GM18909 (cell line): Measurements from ENCODE around the gene CAMTA1.
"Not testable (repeated sequence)": the region's sequence is repeated elsewhere in the genome, so short reads cannot be mapped to it uniquely, and the experiment has no call there.

Experiments
- ATAC-seq: cut with Tn5 transposase; IDR thresholded peaks from one replicate; pipeline ENCODE4 v1.9.1; 2021; ENCODE audit warnings: mild to moderate bottlenecking; ENCODE audit not compliant: unreplicated experiment, poor library complexity

The CAMTA1 gene

DNA sequence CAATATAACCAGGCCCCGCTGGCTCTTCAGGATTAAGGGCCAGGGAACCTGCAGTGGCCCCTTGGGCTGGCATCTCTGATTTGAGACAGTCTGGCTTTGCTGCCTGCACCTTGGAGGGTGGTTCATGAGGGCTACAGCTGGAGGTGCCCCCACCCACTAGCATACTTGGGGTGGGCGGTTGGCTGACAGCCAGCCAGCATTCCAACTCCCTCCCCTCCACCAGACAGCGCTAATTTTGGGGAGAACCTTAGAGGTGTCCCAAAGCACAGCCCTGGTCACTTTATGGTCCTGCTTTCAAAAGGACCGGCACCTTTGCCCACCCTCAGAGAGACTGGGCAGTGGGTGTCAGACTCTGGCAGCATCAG, 805.2 kb downstream of the CAMTA1 start:
- ATAC-seq, result no peak

GRCh38 chr1:7591565-7591964, 806.3 kb downstream of the CAMTA1 start:
- ATAC-seq, result no peak

GRCh38 chr1:7592120-7592798, 807.0 kb downstream of the CAMTA1 start:
- ATAC-seq, result no peak

DNA sequence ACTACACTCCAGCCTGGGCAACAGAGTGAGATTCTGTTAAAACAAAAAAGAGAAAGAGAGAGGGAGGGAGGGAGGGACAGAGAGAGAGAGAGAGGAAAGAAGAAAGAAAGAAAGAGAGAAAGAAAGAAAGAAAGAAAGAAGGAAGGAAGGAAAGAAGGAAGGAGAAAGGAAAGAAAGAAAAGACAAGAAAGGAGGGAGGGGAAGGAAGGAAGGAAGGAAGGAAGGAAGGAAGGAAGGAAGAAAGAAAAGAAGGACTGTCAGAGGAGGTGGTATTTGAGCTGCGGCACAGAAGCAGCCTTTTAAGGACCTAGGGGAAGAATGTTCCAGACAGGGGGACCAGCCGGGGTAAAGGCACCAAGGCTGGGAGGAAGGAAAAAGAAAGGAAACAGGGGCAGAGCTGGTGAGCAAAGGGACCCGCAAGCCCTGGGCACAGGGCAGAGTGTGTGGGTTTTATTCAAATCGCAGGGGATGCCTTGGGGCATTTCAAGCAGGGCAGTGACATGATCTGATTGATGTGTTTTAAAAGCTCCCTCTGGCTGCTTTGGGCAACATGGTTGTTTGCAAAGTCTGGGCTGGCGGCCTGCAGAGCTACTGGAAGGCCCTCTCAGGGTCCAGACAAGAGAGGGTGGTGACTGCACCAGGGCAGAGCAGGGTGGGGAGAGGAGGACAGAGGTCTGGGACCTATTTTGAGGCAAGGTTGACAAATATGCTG, 808.9 kb downstream of the CAMTA1 start:
- no peak for ATAC-seq

GRCh38 chr1:7594714-7595295, 809.6 kb downstream of the CAMTA1 start:
- ATAC-seq, result no peak

DNA sequence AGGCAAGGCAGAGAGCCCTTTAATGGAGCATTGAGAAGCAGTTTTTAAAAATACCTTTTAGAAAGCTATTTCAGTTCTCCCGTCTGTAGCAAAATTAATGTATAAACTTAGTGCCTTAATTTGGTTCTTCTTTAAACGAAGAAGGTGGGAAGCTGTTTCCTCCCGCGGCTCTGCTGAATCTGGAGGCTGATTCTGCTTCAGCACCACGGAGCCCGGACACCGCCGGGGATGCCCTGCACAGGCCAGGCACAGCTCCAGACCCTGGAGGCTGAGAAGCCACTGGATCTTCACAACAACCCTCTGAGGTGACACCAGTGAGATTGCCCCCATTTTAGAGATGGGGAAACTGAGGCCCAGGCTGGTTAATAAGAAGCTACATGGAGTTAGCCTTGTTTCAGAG, 810.1 kb downstream of the CAMTA1 start:
- no peak for ATAC-seq

- no peak for ATAC-seq
These were observed 811.1 kb downstream of the CAMTA1 start for GRCh38 chr1:7596126-7596965.

- not testable (repeated sequence) for ATAC-seq
These were observed 812.8 kb downstream of the CAMTA1 start for GRCh38 chr1:7598058-7598457.

GRCh38 chr1:7604906-7605305, 819.7 kb downstream of the CAMTA1 start:
- not testable (repeated sequence) for ATAC-seq

DNA sequence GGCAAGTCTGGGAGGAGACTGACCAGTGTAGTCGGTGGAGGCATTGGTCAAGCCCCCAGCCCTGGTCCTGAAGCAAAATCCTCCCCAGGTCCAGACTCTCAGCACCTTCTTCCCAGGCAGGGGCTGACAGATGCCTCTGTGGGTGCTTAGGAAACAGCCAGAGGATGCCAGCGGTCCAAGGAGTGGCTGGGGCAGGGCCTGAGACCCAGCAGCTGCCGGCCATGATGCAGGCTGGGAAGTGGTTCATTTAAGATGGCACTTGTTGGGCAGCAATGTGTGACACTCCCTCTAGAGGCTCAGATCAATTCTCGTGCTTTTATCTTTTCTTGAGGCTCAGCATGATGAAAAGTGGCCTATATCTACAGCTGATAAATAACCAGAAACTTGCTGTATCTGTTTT, 820.8 kb downstream of the CAMTA1 start:
- ATAC-seq, result no peak

DNA sequence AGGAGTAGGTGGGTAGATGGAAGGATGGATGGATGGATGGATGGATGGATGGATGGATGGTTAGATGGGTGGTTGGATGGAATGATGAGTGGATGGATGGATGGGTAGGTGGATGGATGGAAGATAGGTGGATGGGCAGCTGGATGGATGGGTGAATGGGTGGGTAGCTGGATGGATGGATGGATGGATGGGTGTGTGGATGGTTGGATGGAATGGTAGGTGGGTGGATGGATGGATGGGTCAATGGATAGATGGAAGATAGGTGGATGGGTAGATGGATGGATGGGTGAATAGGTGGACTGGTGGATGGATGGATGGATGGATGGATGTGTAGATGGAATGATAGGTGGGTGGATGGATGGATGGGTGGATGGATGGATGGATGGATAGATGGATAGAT, 821.8 kb downstream of the CAMTA1 start:
- ATAC-seq, result no peak

- no peak for ATAC-seq
These were observed 823.5 kb downstream of the CAMTA1 start for GRCh38 chr1:7608628-7609305.

GRCh38 chr1:7609311-7609994, 824.2 kb downstream of the CAMTA1 start:
- no peak for ATAC-seq

DNA sequence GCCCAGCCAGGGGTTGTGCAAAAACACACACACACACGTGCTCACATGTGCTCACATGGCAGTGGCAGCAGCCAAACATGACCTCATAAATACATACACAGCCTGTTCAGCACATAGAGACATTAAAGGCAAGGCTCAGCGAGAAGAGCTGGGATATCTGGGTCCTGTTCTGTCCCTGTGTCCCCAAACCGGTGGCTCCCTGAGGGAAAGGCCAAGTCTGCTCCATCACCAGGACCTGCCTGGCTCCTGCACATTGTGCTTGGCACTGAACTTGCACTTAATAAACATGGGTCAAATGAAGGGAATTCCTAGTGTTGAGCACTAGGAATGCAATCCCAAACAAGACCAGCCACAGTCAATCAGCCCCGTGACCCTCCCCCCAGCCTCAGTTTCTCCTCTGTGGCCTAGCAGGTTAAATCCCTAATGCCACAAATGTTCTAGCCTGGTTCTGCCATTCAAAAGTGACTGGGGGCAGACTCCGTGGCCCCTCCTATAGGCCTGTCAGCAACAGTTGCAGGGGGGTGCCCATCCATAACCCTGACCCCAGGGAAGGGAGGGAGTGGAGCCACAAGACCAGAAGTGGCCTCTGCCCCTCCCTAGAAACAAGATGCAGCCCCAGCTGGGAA, 825.0 kb downstream of the CAMTA1 start:
- no peak for ATAC-seq

GRCh38 chr1:7610936-7611335, 825.7 kb downstream of the CAMTA1 start:
- no peak for ATAC-seq

DNA sequence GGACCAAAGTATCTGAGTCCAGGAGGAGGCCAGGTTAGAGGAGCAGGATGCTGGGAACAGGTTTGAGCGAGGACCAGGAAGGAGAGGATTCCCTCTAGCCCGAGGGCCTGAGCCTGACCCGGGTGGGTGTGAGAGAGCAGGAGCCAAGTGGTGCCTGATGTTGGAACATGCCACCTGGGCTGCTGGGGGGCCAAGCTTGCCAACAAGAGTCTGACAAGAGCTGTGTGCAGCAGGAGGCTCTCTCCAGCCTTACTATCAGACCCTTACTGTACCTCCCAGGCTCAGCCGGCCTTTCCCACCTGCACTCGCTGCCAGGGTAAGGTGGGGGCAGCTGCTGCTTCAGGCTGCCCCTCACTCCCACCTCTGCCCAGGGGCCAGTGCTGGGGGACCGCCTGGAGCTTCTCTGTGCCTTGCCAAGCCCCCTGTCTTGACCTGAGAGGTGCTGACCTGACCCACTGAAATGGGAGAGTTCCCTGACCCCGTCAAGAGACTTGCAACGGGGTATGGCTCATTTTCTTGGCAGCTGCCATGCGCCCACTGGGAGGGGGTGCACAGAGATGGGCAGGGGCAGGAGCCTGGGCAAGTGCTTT, 826.3 kb downstream of the CAMTA1 start:
- ATAC-seq, result no peak

GRCh38 chr1:7613106-7613850, 828.0 kb downstream of the CAMTA1 start:
- no peak for ATAC-seq

DNA sequence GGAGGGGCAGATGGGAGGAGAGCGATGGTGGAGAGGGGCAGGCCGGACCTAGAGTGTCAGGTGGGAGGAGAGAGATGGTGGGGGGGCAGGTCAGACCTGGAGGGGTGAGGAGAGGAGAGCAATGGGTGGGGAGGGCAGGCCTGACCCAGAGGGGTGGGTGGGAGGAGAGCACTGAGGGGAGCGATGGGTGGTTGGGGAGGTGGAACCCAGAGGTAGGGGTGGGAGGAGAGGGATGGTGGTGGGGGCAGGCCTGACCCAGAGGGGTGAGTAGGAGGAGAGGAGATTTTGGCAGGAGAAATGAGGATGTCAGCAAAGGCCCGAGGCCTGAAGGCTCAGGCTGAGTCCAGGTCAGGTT, 828.6 kb downstream of the CAMTA1 start:
- no peak for ATAC-seq
